Central memory CD4-positive, alpha-beta T cell (primary cell): ENCODE measurements around the gene ZNF200.
A peak's percentile ranks its signal among the peaks of the same experiment; 100 is the strongest.
"Not testable (repeated sequence)": the region's sequence is repeated elsewhere in the genome, so short reads cannot be mapped to it uniquely, and the experiment has no call there.

ENCODE experiments used
- DNase-seq: peaks from one replicate; pipeline ENCODE4 v3.0.0; 2022
- total RNA-seq, 3 experiments: gene quantifications; one replicate each; lab custom pipeline; 2026; lab: John Stamatoyannopoulos, UW

The ZNF200 gene, protein sequence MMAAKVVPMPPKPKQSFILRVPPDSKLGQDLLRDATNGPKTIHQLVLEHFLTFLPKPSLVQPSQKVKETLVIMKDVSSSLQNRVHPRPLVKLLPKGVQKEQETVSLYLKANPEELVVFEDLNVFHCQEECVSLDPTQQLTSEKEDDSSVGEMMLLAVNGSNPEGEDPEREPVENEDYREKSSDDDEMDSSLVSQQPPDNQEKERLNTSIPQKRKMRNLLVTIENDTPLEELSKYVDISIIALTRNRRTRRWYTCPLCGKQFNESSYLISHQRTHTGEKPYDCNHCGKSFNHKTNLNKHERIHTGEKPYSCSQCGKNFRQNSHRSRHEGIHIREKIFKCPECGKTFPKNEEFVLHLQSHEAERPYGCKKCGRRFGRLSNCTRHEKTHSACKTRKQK
- total RNA-seq, result 13.1 to 34.8 (median 22.1) reads per million in 3 experiments

DNA sequence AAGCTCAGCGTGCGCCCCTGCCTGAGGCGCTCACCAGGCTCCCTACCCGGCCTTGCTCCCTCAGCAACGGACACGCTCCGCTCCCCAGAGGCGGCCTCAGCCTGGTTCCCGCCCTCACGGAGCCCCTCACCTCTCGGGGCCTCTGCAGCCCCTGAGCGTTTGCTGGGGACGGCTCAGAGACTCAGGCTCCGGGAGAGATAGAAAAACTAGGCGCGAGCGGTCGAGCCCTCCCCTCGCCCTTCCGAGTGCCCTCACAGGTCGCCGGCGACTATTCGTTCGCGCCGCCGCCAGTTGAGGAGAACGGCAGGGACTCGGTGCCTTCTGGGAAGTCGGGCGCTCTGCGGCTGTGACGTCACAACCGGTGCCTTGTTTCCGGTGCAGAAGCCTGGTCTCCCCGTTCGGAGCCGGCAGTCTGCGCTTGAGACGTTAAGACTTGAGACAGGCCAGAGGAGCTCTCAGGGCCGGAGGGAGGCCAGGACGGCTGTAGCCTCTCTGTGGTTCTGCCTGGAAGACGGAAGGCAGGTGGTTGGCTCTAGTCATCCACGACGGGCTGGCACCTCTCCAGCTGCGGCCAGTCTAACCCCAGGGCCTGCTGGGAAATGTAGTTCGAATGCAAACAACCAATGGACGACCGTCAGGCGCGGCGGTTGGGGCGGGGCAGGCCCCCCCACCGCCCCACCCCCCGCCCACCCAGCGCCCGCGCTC lies at the start of gene ZNF200:
TSS of gene ZNF200 (minus strand) at position 302 of the 705 bp plus-strand sequence. CDS start 1,403 bp downstream, outside the sequence.
- peak; percentile 92 for DNase-seq

GRCh38 chr16:3283543-3284447 lies 48.8 kb upstream of the ZNF200 start:
- no peak for DNase-seq

DNA sequence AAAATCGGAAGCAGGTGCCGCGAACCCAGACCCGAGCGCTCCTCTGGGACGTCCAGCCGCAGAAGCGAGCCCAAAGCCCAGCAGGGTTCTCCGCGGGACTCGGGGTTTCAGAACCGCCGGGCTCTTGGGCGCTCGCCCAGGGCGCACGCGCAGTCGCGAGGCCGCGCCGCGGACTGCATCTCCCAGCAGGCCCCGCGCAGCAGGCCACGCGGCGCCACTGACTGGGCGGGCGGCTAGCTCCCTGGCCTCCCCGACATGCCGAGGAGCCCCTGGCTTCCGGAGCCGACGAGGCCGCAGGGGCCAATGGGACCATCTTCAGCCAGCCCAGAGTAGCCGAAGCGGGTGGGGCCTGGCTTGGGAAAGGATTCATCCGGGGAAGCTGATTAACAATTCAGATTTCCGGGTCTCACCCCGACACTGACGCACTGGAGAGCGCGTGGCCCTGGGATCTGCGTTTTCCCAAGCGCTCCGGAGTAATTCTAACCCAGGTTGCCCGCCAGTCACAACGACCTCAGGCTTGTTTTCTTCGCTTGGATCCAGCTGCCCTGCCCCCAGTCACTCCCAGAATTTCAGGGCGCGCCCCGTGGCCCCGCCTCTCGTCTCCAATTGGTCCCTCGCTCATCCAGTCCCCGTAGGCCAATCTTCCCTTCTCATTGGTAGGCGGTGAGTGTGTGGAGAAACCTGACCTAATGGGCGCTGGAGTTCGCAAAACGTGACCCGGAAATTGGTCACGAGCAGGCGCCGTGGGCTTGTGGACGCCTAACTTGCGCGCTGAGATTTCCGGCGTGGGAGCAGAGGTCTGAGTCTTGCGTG lies 48.0 kb upstream of the ZNF200 start, which contains the start of gene ZNF263:
TSS of gene ZNF263 (plus strand) at position 762 of the 813 bp plus-strand sequence. CDS start 328 bp downstream, outside the sequence.
- peak; percentile 95 for DNase-seq

DNA sequence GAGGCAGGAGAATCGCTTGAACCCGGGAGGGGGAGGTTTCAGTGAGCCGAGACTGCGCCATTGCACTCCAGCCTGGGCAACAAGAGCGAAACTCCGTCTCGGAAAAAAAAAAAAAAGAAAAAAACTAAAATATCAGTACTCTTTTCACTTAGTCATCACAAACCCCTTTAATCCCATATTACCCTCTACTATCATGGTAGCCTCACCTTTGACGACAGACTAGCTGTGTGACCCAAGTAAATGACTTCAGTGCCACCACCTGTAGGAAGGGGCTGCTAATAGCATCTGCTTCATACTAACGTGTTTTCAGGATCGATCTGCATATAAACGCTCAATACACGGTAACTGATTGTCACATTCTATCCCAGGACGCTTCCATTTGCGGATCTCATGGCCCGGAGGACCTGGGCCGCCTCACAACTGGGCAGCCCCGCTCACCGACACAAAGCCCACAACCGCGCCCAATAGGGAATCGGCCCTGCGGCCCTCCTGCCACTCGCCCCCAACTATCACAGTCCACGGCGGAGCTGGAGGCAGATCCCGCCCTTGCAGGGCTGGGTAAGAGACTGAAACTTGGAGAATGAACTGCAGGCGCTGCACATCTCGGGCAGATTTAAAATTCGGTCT lies 47.3 kb upstream of the ZNF200 start:
- no peak for DNase-seq

GRCh38 chr16:3281222-3281820 lies 46.4 kb upstream of the ZNF200 start:
- DNase-seq, result no peak

DNA sequence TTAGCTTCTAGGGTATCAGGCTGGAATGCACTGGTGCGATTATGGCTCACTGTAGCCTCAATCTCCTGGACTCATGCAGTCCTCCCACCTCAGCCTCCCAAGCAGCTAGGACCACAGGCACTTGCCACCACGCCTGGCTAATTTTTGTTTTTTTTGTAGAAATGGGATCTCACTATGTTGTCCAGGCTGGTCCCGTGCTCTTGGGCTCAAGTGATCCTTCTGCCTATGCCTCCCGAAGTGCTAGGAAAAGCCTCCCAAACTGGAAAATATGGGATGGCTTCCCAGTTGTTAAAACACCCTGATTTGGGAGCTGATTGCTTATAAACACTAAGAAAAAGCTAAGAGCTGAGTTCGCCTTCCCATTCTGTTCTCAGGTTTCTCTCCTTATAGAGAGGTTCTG lies 41.7 kb upstream of the ZNF200 start:
- no peak for DNase-seq

- DNase-seq, result no peak
Observed at GRCh38 chr16:3274947-3275346, 40.0 kb upstream of the ZNF200 start.

GRCh38 chr16:3274490-3274889 lies 39.5 kb upstream of the ZNF200 start:
- DNase-seq, result no peak

GRCh38 chr16:3271281-3271680 lies 36.3 kb upstream of the ZNF200 start:
- DNase-seq, result not testable (repeated sequence)

GRCh38 chr16:3270718-3271117 lies 35.8 kb upstream of the ZNF200 start:
- not testable (repeated sequence) for DNase-seq

GRCh38 chr16:3268294-3268693 lies 33.3 kb upstream of the ZNF200 start:
- no peak for DNase-seq

- DNase-seq, result no peak
Observed at GRCh38 chr16:3266873-3267537, 32.0 kb upstream of the ZNF200 start.

GRCh38 chr16:3264137-3265036 lies 29.4 kb upstream of the ZNF200 start:
- peak; percentile 94 for DNase-seq

DNA sequence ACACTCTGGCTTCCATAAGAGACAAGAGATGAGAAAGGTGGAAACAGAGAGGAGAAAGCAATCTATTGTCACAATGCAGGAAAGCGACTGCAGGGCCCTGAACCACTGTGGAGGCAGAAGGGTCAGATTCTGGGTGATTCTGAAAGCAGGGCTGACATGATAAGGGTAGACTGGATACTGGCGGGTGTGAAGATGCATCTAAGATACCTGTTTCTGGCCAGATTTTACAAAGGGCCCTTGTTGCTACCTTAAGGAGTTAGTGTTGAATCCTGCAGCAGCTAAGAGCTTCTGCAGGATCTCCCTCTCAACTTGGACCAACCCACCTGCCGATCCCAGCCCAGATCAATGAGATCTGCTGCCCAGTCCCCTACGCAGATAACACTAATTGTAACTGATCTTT lies 27.6 kb upstream of the ZNF200 start:
- DNase-seq, result no peak

GRCh38 chr16:3259836-3260235 lies 24.9 kb upstream of the ZNF200 start:
- no peak for DNase-seq

DNA sequence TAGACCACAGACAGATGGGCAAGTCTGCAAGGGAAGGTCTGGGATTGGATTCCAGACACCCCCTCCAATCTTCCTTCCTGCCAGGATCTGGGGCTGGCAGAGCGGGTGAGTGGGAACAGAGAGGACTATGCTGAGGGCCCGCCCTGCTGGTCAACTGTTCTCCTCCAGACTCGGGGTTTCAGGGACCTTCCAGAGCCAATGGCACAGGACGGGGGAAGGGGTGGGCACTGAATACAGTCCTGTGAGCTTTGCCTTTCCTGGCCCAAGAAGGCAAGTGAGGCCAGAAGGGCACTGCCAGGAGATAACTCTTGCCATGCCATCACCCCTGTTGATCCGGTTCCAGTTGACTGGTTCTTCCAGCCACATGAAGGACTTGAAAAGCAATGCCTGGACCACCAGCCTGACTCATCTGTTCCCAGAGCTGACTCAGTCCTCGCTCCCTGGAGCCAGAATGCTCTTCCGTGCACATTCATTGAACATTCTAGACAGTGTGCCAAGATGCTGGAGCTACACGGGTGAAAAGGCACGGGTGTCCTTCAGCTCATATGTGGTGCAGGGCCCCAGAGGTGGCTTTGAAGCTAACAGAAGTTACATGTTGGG lies 22.0 kb upstream of the ZNF200 start:
- no peak for DNase-seq

- no peak for DNase-seq
Observed at GRCh38 chr16:3256146-3256865, 21.3 kb upstream of the ZNF200 start, which contains the start of gene MEFV. Gene MEFV, minus strand, starts transcription at chr16:3256633. Its CDS starts 46 bp downstream, at chr16:3256587.

DNA sequence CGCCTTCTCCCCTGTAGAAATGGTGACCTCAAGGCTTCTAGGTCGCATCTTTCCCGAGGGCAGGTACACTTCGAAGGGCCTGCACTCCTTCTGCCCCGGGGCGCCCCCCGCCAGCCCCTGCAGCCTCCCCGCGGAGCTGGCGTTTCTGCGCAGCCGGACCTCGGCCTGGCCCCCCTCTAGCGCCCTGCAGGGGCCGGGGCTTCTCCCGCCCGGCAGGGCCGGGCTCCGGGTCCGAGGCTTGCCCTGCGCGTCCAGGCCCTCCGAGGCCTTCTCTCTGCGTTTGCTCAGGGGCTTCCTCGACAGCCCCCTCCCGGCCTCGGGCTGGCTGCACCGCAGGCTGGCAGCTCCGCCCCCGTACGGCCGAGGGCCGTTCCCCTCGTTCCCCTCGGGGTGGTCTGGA lies 19.4 kb upstream of the ZNF200 start:
- no peak for DNase-seq
